ENCODE data around the gene NEK1. TPM values are rescaled to one million over a fixed set of nuclear protein-coding genes. Genes with fewer than 3 reads are reported as not detected.

Gene NEK1
- polyA plus RNA-seq, 1 donor from 2014 or later, result 17.1 TPM

GRCh38 chr4:169567916-169568315 is 44.5 kb downstream of the NEK1 start:
- Histone ChIP-seq H3K4me2 (ENCODE audit: low read length) (no peak overlapping the region), H3K9me3 (ENCODE audit: low read length) (no peaks in the 10 kb centered on the region), H3K27ac (ENCODE audit: low read length) (no peak overlapping the region), H3K4me3 (ENCODE audit: low read length) (no peak overlapping the region), H3K9me2 (ENCODE audit: insufficient read depth, low read length) (no peaks in the 10 kb centered on the region), H3F3A (ENCODE audit: insufficient read depth, low read length, poor library complexity, severe bottlenecking) (no peaks in the 10 kb centered on the region), H3K36me3 (ENCODE audit: insufficient read depth, low read length) (no peaks in the 10 kb centered on the region), H3K79me2 (replicated peaks; ENCODE audit: insufficient read depth, low read length) (no peaks in the 10 kb centered on the region), H2AFZ (ENCODE audit: low read depth, low read length) (no peak overlapping the region), H4K20me1 (ENCODE audit: insufficient read depth) (no peaks in the 10 kb centered on the region), H3K9ac (ENCODE audit: low read length) (no peak overlapping the region), H3K27me3 (ENCODE audit: insufficient read depth, low read depth, low read length) (no peaks in the 10 kb centered on the region)
- TF ChIP-seq TAF1 (IDR thresholded peaks at IDR 0.05; ENCODE audit: low read depth) (no peak), POLR2AphosphoS5 (IDR thresholded peaks at IDR 0.05) (no peak), MXI1 (conservative IDR thresholded peaks at IDR 0.05; ENCODE audit: poor library complexity, severe bottlenecking) (no peak), REST (IDR thresholded peaks at IDR 0.05; ENCODE audit: borderline replicate concordance) (no peak), EZH2 (IDR thresholded peaks at IDR 0.05; ENCODE audit: borderline replicate concordance, insufficient read depth, low read length, poor library complexity, severe bottlenecking) (no peak), RAD21 (conservative IDR thresholded peaks at IDR 0.05) (no peak)
- TF ChIP-seq, protein P1, sequence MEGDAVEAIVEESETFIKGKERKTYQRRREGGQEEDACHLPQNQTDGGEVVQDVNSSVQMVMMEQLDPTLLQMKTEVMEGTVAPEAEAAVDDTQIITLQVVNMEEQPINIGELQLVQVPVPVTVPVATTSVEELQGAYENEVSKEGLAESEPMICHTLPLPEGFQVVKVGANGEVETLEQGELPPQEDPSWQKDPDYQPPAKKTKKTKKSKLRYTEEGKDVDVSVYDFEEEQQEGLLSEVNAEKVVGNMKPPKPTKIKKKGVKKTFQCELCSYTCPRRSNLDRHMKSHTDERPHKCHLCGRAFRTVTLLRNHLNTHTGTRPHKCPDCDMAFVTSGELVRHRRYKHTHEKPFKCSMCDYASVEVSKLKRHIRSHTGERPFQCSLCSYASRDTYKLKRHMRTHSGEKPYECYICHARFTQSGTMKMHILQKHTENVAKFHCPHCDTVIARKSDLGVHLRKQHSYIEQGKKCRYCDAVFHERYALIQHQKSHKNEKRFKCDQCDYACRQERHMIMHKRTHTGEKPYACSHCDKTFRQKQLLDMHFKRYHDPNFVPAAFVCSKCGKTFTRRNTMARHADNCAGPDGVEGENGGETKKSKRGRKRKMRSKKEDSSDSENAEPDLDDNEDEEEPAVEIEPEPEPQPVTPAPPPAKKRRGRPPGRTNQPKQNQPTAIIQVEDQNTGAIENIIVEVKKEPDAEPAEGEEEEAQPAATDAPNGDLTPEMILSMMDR (IDR thresholded peaks at IDR 0.05; ENCODE audit: poor library complexity, severe bottlenecking), result no peak

DNA sequence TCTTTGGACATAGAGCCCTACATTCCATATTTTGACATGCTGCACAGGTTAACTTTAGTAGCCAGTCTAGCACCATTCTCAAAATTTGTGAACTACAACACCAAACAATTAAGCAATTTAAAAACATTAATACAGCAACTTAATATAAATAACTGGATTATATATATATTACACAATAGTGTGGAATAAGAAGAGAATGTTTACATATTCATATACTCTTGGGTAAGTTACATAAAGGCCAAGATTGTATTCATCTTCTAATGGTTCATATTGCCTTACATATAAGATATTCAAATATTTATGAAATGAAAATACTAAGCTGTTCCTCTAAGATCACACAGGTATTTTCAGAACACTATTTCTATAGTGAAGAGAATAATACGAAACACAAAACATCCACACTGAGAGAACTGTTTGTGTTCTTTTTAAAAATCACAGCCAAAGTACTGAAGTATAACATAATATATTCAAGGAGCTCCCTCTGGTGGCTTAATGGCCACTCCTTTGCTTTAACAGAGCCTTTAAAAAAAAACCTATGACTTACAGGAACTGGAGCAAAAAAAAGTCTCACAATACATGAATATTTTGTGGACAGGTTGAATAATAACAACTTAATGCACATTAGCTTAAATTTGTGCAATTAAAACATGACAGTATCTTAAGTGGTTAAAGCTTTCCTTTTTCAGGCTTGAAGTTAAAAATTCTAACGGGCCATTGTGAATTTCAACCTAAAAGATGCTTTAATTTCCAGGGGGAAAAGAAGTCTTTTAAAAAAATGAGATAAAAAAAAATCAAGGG is 46.2 kb downstream of the NEK1 start:
- Histone ChIP-seq H3K79me2 (replicated peaks; ENCODE audit: insufficient read depth, low read length) (no peaks in the 10 kb centered on the region), H3F3A (ENCODE audit: insufficient read depth, low read length, poor library complexity, severe bottlenecking) (no peaks in the 10 kb centered on the region), H2AFZ (ENCODE audit: low read depth, low read length) (no peak overlapping the region), H3K27ac (ENCODE audit: low read length) (no peak overlapping the region), H3K36me3 (ENCODE audit: insufficient read depth, low read length) (no peaks in the 10 kb centered on the region), H3K9me3 (ENCODE audit: low read length) (no peaks in the 10 kb centered on the region), H3K4me3 (ENCODE audit: low read length) (no peak overlapping the region), H3K27me3 (ENCODE audit: insufficient read depth, low read depth, low read length) (no peaks in the 10 kb centered on the region), H4K20me1 (ENCODE audit: insufficient read depth) (no peaks in the 10 kb centered on the region), H3K4me2 (ENCODE audit: low read length) (no peak overlapping the region), H3K9me2 (ENCODE audit: insufficient read depth, low read length) (no peaks in the 10 kb centered on the region), H3K9ac (ENCODE audit: low read length) (no peak overlapping the region)
- no peak for TF ChIP-seq EP300 (conservative IDR thresholded peaks at IDR 0.05; ENCODE audit: poor library complexity, severe bottlenecking)
- no peak for TF ChIP-seq POLR2AphosphoS5 (IDR thresholded peaks at IDR 0.05)
- peak; percentile 84 for TF ChIP-seq SMC3 (conservative IDR thresholded peaks at IDR 0.05; ENCODE audit: poor library complexity)
- TF ChIP-seq, protein P1 (IDR thresholded peaks at IDR 0.05; ENCODE audit: poor library complexity, severe bottlenecking), result peak; percentile 78
- peak; percentile 76 for TF ChIP-seq RAD21 (conservative IDR thresholded peaks at IDR 0.05)
- TF ChIP-seq EZH2 (IDR thresholded peaks at IDR 0.05; ENCODE audit: borderline replicate concordance, insufficient read depth, low read length, poor library complexity, severe bottlenecking), result no peak
- no peak for TF ChIP-seq MXI1 (conservative IDR thresholded peaks at IDR 0.05; ENCODE audit: poor library complexity, severe bottlenecking)
- no peak for TF ChIP-seq TAF1 (IDR thresholded peaks at IDR 0.05; ENCODE audit: low read depth)
- no peak for TF ChIP-seq REST (IDR thresholded peaks at IDR 0.05; ENCODE audit: borderline replicate concordance)
